GM12875 (cell line): ENCODE measurements around the gene LRRFIP2.

Experiments used
- H3K4me3 ChIP-seq: one replicate; pipeline ENCODE4 v1.5.1; 2011; ENCODE audit warnings: low read depth, low read length, control low read depth
- TF ChIP-seq, protein P1 (sequence below): IDR thresholded peaks from 2 replicates; pipeline ENCODE4 v1.5.1; 2011; ENCODE audit warnings: low read depth, mild to moderate bottlenecking, control low read depth, inconsistent platforms, low read length, moderate library complexity, borderline replicate concordance; ENCODE audit not compliant: insufficient read depth

The LRRFIP2 gene

GRCh38 chr3:37116998-37117397 lies 57.4 kb downstream of the LRRFIP2 start:
- TF ChIP-seq, protein P1, sequence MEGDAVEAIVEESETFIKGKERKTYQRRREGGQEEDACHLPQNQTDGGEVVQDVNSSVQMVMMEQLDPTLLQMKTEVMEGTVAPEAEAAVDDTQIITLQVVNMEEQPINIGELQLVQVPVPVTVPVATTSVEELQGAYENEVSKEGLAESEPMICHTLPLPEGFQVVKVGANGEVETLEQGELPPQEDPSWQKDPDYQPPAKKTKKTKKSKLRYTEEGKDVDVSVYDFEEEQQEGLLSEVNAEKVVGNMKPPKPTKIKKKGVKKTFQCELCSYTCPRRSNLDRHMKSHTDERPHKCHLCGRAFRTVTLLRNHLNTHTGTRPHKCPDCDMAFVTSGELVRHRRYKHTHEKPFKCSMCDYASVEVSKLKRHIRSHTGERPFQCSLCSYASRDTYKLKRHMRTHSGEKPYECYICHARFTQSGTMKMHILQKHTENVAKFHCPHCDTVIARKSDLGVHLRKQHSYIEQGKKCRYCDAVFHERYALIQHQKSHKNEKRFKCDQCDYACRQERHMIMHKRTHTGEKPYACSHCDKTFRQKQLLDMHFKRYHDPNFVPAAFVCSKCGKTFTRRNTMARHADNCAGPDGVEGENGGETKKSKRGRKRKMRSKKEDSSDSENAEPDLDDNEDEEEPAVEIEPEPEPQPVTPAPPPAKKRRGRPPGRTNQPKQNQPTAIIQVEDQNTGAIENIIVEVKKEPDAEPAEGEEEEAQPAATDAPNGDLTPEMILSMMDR: no peak
- no peak overlapping the region for H3K4me3 ChIP-seq

- TF ChIP-seq, protein P1: no peak
- H3K4me3 ChIP-seq: no peak overlapping the region
Measured at GRCh38 chr3:37115446-37115845, 58.9 kb downstream of the LRRFIP2 start.

GRCh38 chr3:37114251-37115145 lies 59.9 kb downstream of the LRRFIP2 start:
- H3K4me3 ChIP-seq: no peak overlapping the region
- TF ChIP-seq, protein P1: no peak

DNA sequence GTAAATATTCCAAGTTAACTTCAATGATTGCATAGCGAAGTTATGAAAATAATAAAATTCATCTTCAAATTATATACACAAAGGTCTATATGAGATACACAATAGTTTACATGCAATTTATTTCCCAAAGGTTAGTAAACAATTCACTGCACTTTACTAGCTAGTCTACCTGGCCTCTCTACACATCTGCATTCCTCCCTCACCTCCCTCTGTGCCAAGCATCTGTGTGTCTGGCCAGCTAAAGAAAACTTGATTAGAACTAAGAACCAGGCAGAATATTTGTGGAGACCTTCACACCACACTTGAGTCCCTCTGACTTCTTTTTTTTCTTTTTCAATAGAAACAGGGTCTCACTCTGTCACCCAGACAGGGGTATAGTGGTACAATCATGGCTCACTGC lies 61.4 kb downstream of the LRRFIP2 start:
- no peak overlapping the region for H3K4me3 ChIP-seq
- TF ChIP-seq, protein P1: no peak

DNA sequence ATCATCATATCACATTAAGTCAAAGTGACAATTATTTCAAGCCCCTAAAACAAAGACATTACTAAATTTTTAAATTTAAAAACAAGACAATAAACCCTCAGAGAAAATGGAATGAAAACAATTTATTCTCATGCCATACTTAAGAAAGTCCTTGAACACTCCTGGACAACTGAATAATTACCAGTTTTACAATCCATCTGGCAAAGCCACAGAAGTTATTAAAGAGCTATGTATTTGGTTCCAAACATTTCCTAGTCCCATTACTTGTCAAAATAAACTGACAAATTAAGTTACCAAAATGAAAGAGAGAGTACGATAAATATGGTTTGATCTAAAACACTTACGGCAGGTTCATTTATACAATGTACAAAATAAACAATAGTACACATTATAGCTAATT lies 63.2 kb downstream of the LRRFIP2 start:
- TF ChIP-seq, protein P1: no peak
- no peak overlapping the region for H3K4me3 ChIP-seq

DNA sequence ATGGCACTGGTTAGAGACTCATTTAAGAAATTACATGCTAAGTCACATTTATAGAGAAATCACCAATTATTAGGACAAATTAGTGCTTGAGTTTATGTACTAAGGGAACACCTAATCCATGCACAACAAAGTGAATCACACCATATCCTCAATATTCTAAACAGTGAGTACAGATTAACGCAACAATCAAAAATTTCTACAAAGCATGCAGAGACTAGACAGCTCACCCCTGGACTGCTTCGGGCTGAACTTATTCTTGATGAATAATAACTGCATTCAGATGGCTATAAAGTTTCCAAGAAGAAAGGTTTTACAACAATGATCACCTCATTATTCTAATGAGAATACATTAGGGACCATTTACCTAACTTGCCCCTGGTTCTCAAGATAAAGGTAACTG lies 66.5 kb downstream of the LRRFIP2 start:
- TF ChIP-seq, protein P1: no peak
- no peak overlapping the region for H3K4me3 ChIP-seq

- TF ChIP-seq, protein P1: no peak
- no peak overlapping the region for H3K4me3 ChIP-seq
Measured at GRCh38 chr3:37103103-37103808, 71.1 kb downstream of the LRRFIP2 start.
